ENCODE measurements around the gene CFAP20. TPM values are rescaled to one million over a fixed set of nuclear protein-coding genes. Genes with fewer than 3 reads are reported as not detected.
A peak's percentile ranks its signal among the peaks of the same experiment; 100 is the strongest.

The CFAP20 gene
- total and polyA plus RNA-seq, 2 of the 13 experiments (the other 11 are each of a cell fraction or from before 2014, with no cell fraction given) = 73.1 to 87.4 TPM

DNA sequence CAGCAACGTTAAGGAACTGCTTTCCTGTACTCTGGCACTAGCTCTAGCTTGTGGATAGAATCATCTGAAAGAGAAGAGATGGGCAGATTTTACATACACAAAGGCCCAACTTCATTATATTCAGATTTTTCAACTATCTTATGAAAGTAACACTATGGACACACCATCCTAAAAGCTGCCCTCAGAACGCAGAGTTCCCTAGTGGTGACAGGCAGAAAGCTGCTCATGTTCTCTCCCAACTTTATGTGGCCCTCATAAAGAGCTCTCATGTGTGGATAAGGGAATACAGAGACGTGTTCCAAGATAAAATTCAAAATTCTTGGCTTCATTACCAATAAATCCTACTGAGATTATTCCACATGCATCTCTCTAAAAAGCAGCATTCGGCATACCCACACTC lies 1.5 kb downstream of the CFAP20 start:
- intact Hi-C loops (cut with micrococcal nuclease; ENCODE audit: unreplicated experiment) (loop anchor here (2.0 kb wide), 1 partner anchor 233 kb away; no protein-coding TSS in a partner anchor), in situ Hi-C loops (cut with HindIII; ENCODE audit: extremely low pct_ligation_motif_present, low pct_unique_long_range_greater_than_20kb) (loop anchor here (5.0 kb wide), 1 partner anchor 105 kb away; no protein-coding TSS in a partner anchor)
- Histone ChIP-seq H3K27me3 (ENCODE audit: control insufficient read depth in 1 of 2, insufficient read depth in 2 of 2, low read length in 2 of 2) (no peaks in the 10 kb centered on the region), H3K79me2 (ENCODE audit: insufficient read depth, low read length) (peaks cover 56% of the 10 kb centered on the region), H3K27ac (ENCODE audit: extremely low read length, insufficient read depth, low read length) (peak overlapping the region; percentile 91), H3K9me3 (ENCODE audit: low read length) (no peaks in the 10 kb centered on the region), H2AFZ (ENCODE audit: low read length) (no peak overlapping the region), H3K4me2 (ENCODE audit: low read depth, low read length) (peak overlapping the region; percentile 93), H4K20me1 (ENCODE audit: insufficient read depth, low read length) (peaks cover 48% of the 10 kb centered on the region), H3K9ac (ENCODE audit: insufficient read depth, low read depth, low read length) (peak overlapping the region; percentile 88), H3K4me3 (replicated peaks in 1 of 3; ENCODE audit: insufficient read depth in 1 of 3, low read depth in 2 of 3, low read length in 3 of 3) (peak overlapping the region; percentile 67 to 95 (median 92)), H3K36me3 (replicated peaks in 1 of 2; ENCODE audit: control insufficient read depth in 1 of 2, insufficient read depth in 2 of 2, low read length in 2 of 2) (0 out of 5 replicates have a peak, but pooled peaks cover 0 to 2% of the 10 kb centered on the region in 2 experiments), H3K4me1 (ENCODE audit: insufficient read depth, low read length) (peaks cover 47% of the 10 kb centered on the region)
- ChIA-PET CTCF (ENCODE audit: low intra/inter-chr PET ratio, low total read pairs) (interaction anchor here (1.7 kb wide), 1 partner anchor 107 kb away, joined by 4 read pairs; no protein-coding TSS in a partner anchor), POLR2A (interaction anchor here (2.4 to 6.2 kb wide), 2 partner anchors 25 to 102 kb away, joined by 8 to 101 read pairs; partner anchors contain the start of gene MMP15)
- WGBS (ENCODE audit: low lambda C conversion rate) = 11% methylated on average over 4 of the region's 4 CpGs
- no peak for ATAC-seq
- FAIRE-seq = no peak
- no TSS peak for BruUV-seq (replicated peaks)
- no peak for DNase-seq (ENCODE audit: low spot score)
- TF ChIP-seq, protein P1, sequence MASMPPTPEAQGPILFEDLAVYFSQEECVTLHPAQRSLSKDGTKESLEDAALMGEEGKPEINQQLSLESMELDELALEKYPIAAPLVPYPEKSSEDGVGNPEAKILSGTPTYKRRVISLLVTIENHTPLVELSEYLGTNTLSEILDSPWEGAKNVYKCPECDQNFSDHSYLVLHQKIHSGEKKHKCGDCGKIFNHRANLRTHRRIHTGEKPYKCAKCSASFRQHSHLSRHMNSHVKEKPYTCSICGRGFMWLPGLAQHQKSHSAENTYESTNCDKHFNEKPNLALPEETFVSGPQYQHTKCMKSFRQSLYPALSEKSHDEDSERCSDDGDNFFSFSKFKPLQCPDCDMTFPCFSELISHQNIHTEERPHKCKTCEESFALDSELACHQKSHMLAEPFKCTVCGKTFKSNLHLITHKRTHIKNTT (CRISPR knock-in tag; IDR thresholded peaks at IDR 0.05) = no peak
- TF ChIP-seq SIN3B (IDR thresholded peaks at IDR 0.05; ENCODE audit: low read length) (no peak), FOXJ3 (CRISPR knock-in tag; IDR thresholded peaks at IDR 0.05; ENCODE audit: borderline replicate concordance) (0 out of 2 replicates have a peak, but pooled peaks have one; percentile 4), REXO4 (CRISPR knock-in tag; IDR thresholded peaks at IDR 0.05; ENCODE audit: borderline replicate concordance) (no peak), TSC22D2 (CRISPR knock-in tag; IDR thresholded peaks at IDR 0.05; ENCODE audit: borderline replicate concordance) (0 out of 2 replicates have a peak, but pooled peaks have one; percentile 4), NFE2L2 (IDR thresholded peaks at IDR 0.05; ENCODE audit: low read length) (no peak), TBL1XR1 (IDR thresholded peaks at IDR 0.05; ENCODE audit: borderline replicate concordance, low read length, partially characterized antibody) (no peak), GATAD2A (CRISPR knock-in tag; IDR thresholded peaks at IDR 0.05) (no peak), SOX13 (IDR thresholded peaks at IDR 0.05) (no peak), SOX13 (CRISPR knock-in tag; conservative IDR thresholded peaks at IDR 0.05 in 1 of 2, IDR thresholded peaks at IDR 0.05 in 1 of 2) (no peak), NONO (IDR thresholded peaks at IDR 0.05) (no peak), NONO (CRISPR knock-in tag; conservative IDR thresholded peaks at IDR 0.05) (no peak), TOE1 (CRISPR knock-in tag; IDR thresholded peaks at IDR 0.05) (no peak), POLR2G (IDR thresholded peaks at IDR 0.05; ENCODE audit: low read depth, low read length) (no peak), ZNF670 (CRISPR knock-in tag; IDR thresholded peaks at IDR 0.05; ENCODE audit: borderline replicate concordance) (peak; percentile 26; the same call in 1 of the 2 replicates), ZMYM3 (CRISPR knock-in tag; IDR thresholded peaks at IDR 0.05) (no peak)
- TF ChIP-seq, protein P2, sequence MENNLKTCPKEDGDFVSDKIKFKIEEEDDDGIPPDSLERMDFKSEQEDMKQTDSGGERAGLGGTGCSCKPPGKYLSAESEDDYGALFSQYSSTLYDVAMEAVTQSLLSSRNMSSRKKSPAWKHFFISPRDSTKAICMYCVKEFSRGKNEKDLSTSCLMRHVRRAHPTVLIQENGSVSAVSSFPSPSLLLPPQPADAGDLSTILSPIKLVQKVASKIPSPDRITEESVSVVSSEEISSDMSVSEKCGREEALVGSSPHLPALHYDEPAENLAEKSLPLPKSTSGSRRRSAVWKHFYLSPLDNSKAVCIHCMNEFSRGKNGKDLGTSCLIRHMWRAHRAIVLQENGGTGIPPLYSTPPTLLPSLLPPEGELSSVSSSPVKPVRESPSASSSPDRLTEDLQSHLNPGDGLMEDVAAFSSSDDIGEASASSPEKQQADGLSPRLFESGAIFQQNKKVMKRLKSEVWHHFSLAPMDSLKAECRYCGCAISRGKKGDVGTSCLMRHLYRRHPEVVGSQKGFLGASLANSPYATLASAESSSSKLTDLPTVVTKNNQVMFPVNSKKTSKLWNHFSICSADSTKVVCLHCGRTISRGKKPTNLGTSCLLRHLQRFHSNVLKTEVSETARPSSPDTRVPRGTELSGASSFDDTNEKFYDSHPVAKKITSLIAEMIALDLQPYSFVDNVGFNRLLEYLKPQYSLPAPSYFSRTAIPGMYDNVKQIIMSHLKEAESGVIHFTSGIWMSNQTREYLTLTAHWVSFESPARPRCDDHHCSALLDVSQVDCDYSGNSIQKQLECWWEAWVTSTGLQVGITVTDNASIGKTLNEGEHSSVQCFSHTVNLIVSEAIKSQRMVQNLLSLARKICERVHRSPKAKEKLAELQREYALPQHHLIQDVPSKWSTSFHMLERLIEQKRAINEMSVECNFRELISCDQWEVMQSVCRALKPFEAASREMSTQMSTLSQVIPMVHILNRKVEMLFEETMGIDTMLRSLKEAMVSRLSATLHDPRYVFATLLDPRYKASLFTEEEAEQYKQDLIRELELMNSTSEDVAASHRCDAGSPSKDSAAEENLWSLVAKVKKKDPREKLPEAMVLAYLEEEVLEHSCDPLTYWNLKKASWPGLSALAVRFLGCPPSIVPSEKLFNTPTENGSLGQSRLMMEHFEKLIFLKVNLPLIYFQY (CRISPR knock-in tag; IDR thresholded peaks at IDR 0.05; ENCODE audit: borderline replicate concordance) = no peak
- TF ChIP-seq, protein P3, sequence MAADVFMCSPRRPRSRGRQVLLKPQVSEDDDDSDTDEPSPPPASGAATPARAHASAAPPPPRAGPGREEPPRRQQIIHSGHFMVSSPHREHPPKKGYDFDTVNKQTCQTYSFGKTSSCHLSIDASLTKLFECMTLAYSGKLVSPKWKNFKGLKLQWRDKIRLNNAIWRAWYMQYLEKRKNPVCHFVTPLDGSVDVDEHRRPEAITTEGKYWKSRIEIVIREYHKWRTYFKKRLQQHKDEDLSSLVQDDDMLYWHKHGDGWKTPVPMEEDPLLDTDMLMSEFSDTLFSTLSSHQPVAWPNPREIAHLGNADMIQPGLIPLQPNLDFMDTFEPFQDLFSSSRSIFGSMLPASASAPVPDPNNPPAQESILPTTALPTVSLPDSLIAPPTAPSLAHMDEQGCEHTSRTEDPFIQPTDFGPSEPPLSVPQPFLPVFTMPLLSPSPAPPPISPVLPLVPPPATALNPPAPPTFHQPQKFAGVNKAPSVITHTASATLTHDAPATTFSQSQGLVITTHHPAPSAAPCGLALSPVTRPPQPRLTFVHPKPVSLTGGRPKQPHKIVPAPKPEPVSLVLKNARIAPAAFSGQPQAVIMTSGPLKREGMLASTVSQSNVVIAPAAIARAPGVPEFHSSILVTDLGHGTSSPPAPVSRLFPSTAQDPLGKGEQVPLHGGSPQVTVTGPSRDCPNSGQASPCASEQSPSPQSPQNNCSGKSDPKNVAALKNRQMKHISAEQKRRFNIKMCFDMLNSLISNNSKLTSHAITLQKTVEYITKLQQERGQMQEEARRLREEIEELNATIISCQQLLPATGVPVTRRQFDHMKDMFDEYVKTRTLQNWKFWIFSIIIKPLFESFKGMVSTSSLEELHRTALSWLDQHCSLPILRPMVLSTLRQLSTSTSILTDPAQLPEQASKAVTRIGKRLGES (CRISPR knock-in tag; IDR thresholded peaks at IDR 0.05; ENCODE audit: borderline replicate concordance) = no peak

All from HepG2 (cell line).